ENCODE results near the gene CCDC146. TPM values are rescaled to one million over a fixed set of nuclear protein-coding genes. Genes with fewer than 3 reads are reported as not detected.

Gene CCDC146
- total and polyA plus RNA-seq, 2 of the 8 experiments (the other 6 are each of a cell fraction or from before 2014, with no cell fraction given), result 0.88 to 2.4 TPM

GRCh38 chr7:77254429-77254828 lies 132.0 kb downstream of the CCDC146 start:
- no peak overlapping the region for H4K91ac ChIP-seq (replicated peaks; ENCODE audit: insufficient read length, low read length)
- no peak overlapping the region for H2BK20ac ChIP-seq (ENCODE audit: low read length)
- H3K27me3 ChIP-seq (replicated peaks in 1 of 4; ENCODE audit: control insufficient read depth in 3 of 4, extremely low read depth in 1 of 4, insufficient read depth in 3 of 4, low read length in 3 of 4), result no peaks in the 10 kb centered on the region
- ChIA-PET POLR2A (ENCODE audit: partially characterized antibody) (no interaction called here), CTCF (ENCODE audit: partially characterized antibody) (interaction anchor here (0.6 to 1.2 kb wide), 3 partner anchors 8 to 51 kb away, joined by 3 to 6 read pairs (median 5); no protein-coding TSS in a partner anchor)
- H3K14ac ChIP-seq (ENCODE audit: insufficient read length), result no peak overlapping the region
- H3K23ac ChIP-seq (ENCODE audit: insufficient read length), result no peak overlapping the region
- H3K79me1 ChIP-seq (ENCODE audit: low read depth, low read length), result no peaks in the 10 kb centered on the region
- H4K5ac ChIP-seq (ENCODE audit: insufficient read length, low read depth, low read length), result no peak overlapping the region
- H3K56ac ChIP-seq (replicated peaks; ENCODE audit: insufficient read length, low read depth, low read length), result no peak overlapping the region
- no peak overlapping the region for H3K27ac ChIP-seq (ENCODE audit: low read depth, low read length)
- no peak overlapping the region for H2AFZ ChIP-seq (ENCODE audit: low read length)
- no peaks in the 10 kb centered on the region for H3K36me3 ChIP-seq (ENCODE audit: control insufficient read depth in 2 of 4, insufficient read depth in 4 of 4, low read length in 3 of 4)
- no peak overlapping the region for H3K18ac ChIP-seq (ENCODE audit: extremely low read depth, low read length)
- no peak overlapping the region for H2BK5ac ChIP-seq (ENCODE audit: low read depth, low read length)
- no peak overlapping the region for H2AK5ac ChIP-seq (ENCODE audit: low read depth, low read length)
- H3K4me2 ChIP-seq (ENCODE audit: insufficient read depth in 1 of 2, low read depth in 2 of 2, low read length in 2 of 2), result no peak overlapping the region
- FAIRE-seq (no peak), DNase-seq (ENCODE audit: low read depth in 1 of 2, low spot score in 2 of 2) (no peak)
- H3K23me2 ChIP-seq (ENCODE audit: low read depth, low read length), result no peaks in the 10 kb centered on the region
- H4K20me1 ChIP-seq (replicated peaks in 1 of 2; ENCODE audit: control insufficient read depth in 1 of 2, insufficient read depth in 2 of 2, low read length in 2 of 2), result no peaks in the 10 kb centered on the region
- no peaks in the 10 kb centered on the region for H3K9me3 ChIP-seq (ENCODE audit: insufficient read depth in 2 of 2, low read depth in 1 of 2, low read length in 1 of 2)
- H3K4me1 ChIP-seq (replicated peaks in 1 of 4; ENCODE audit: control insufficient read depth in 3 of 4, insufficient read depth in 4 of 4, low read length in 3 of 4), result no peaks in the 10 kb centered on the region
- no peak overlapping the region for H3K9ac ChIP-seq (replicated peaks in 1 of 4; ENCODE audit: extremely low read depth in 1 of 4, low read depth in 3 of 4, low read length in 3 of 4)
- no peak overlapping the region for H2BK15ac ChIP-seq (ENCODE audit: low read length)
- H4K8ac ChIP-seq (ENCODE audit: extremely low read depth, insufficient read depth, low read length), result no peak overlapping the region
- H2BK12ac ChIP-seq (ENCODE audit: low read depth, low read length), result no peak overlapping the region
- no peaks in the 10 kb centered on the region for H3K79me2 ChIP-seq (ENCODE audit: control insufficient read depth in 1 of 2, insufficient read depth in 2 of 2, low read length in 2 of 2)
- H2BK120ac ChIP-seq (replicated peaks; ENCODE audit: low read depth, low read length), result no peak overlapping the region
- no peak overlapping the region for H3K4ac ChIP-seq (replicated peaks; ENCODE audit: insufficient read length, low read depth, low read length)
- H3K4me3 ChIP-seq (ENCODE audit: extremely low read depth in 1 of 4, insufficient read depth in 2 of 4, low read depth in 3 of 4, low read length in 4 of 4), result no peak overlapping the region
- TF ChIP-seq RAD21 (IDR thresholded peaks at IDR 0.05 in 1 of 2, conservative IDR thresholded peaks at IDR 0.05 in 1 of 2; ENCODE audit: low read depth in 2 of 2, low read length in 2 of 2), result no peak
- TF ChIP-seq RBBP5 (IDR thresholded peaks at IDR 0.05; ENCODE audit: borderline replicate concordance, low read depth, low read length), result no peak
- no peak for TF ChIP-seq TAF7 (optimal IDR thresholded peaks at IDR 0.05; ENCODE audit: borderline replicate concordance, low read depth, low read length)
- TF ChIP-seq POLR2AphosphoS5 (IDR thresholded peaks at IDR 0.05; ENCODE audit: low read depth, low read length), result no peak

Measured in H1 (cell line).